ENCODE measurements around the gene ZSWIM4.

ZSWIM4 gene

GRCh38 chr19:13873834-13874515 lies 78.7 kb downstream of the ZSWIM4 start:
- no peaks in the 10 kb centered on the region for H3K9me3 ChIP-seq (ENCODE audit: control insufficient read depth in 1 of 2, low read length in 2 of 2)
- H3K27ac ChIP-seq (ENCODE audit: low read length) = no peak overlapping the region
- peaks cover 0 to 10% of the 10 kb centered on the region in 2 donors for H3K4me1 ChIP-seq (ENCODE audit: control insufficient read depth in 1 of 2, insufficient read depth in 2 of 2, low read length in 2 of 2)
- H3K4me3 ChIP-seq (ENCODE audit: low read depth in 1 of 2, low read length in 2 of 2) = no peak overlapping the region
- no peaks in the 10 kb centered on the region for H3K27me3 ChIP-seq (ENCODE audit: low read depth, low read length)
- H3K36me3 ChIP-seq (ENCODE audit: control insufficient read depth in 1 of 2, insufficient read depth in 2 of 2, low read length in 2 of 2) = no peaks in the 10 kb centered on the region

- no peak overlapping the region for H3K27ac ChIP-seq (ENCODE audit: low read length)
- no peaks in the 10 kb centered on the region for H3K27me3 ChIP-seq (ENCODE audit: low read depth, low read length)
- peaks cover 6 to 20% of the 10 kb centered on the region in 2 donors for H3K4me1 ChIP-seq (ENCODE audit: control insufficient read depth in 1 of 2, insufficient read depth in 2 of 2, low read length in 2 of 2)
- H3K4me3 ChIP-seq (ENCODE audit: low read depth in 1 of 2, low read length in 2 of 2) = no peak overlapping the region
- no peaks in the 10 kb centered on the region for H3K36me3 ChIP-seq (ENCODE audit: control insufficient read depth in 1 of 2, insufficient read depth in 2 of 2, low read length in 2 of 2)
- no peaks in the 10 kb centered on the region for H3K9me3 ChIP-seq (ENCODE audit: control insufficient read depth in 1 of 2, low read length in 2 of 2)
Observed at GRCh38 chr19:13875824-13876223, 80.6 kb downstream of the ZSWIM4 start.

- peaks cover 7 to 30% of the 10 kb centered on the region in 2 donors for H3K4me1 ChIP-seq (ENCODE audit: control insufficient read depth in 1 of 2, insufficient read depth in 2 of 2, low read length in 2 of 2)
- H3K9me3 ChIP-seq (ENCODE audit: control insufficient read depth in 1 of 2, low read length in 2 of 2) = no peaks in the 10 kb centered on the region
- H3K36me3 ChIP-seq (ENCODE audit: control insufficient read depth in 1 of 2, insufficient read depth in 2 of 2, low read length in 2 of 2) = no peaks in the 10 kb centered on the region
- H3K27me3 ChIP-seq (ENCODE audit: low read depth, low read length) = no peaks in the 10 kb centered on the region
- H3K27ac ChIP-seq (ENCODE audit: low read length) = no peak within 1 kb of the TSS
- H3K4me3 ChIP-seq (ENCODE audit: low read depth in 1 of 2, low read length in 2 of 2) = no peak within 1 kb of the TSS
Observed at GRCh38 chr19:13876834-13877233, 81.6 kb downstream of the ZSWIM4 start, which contains the start of gene NANOS3. Gene NANOS3 (plus strand): TSS chr19:13877134. CDS start chr19:13877249, 115 bp downstream.

- Histone ChIP-seq H3K36me3 (ENCODE audit: control insufficient read depth in 1 of 2, insufficient read depth in 2 of 2, low read length in 2 of 2) (no peaks in the 10 kb centered on the region), H3K4me1 (ENCODE audit: control insufficient read depth in 1 of 2, insufficient read depth in 2 of 2, low read length in 2 of 2) (peaks cover 7 to 33% of the 10 kb centered on the region in 2 donors), H3K27ac (ENCODE audit: low read length) (no peak overlapping the region), H3K27me3 (ENCODE audit: low read depth, low read length) (no peaks in the 10 kb centered on the region), H3K9me3 (ENCODE audit: control insufficient read depth in 1 of 2, low read length in 2 of 2) (no peaks in the 10 kb centered on the region), H3K4me3 (ENCODE audit: low read depth in 1 of 2, low read length in 2 of 2) (no peak overlapping the region)
Observed at GRCh38 chr19:13877303-13877702, 82.1 kb downstream of the ZSWIM4 start.

GRCh38 chr19:13880059-13881043 lies 85.1 kb downstream of the ZSWIM4 start:
- Histone ChIP-seq H3K27ac (ENCODE audit: low read length) (peak overlapping the region; percentile 65), H3K9me3 (ENCODE audit: control insufficient read depth in 1 of 2, low read length in 2 of 2) (no peaks in the 10 kb centered on the region), H3K27me3 (ENCODE audit: low read depth, low read length) (no peaks in the 10 kb centered on the region), H3K4me1 (ENCODE audit: control insufficient read depth in 1 of 2, insufficient read depth in 2 of 2, low read length in 2 of 2) (peaks cover 7 to 28% of the 10 kb centered on the region in 2 donors), H3K4me3 (ENCODE audit: low read depth in 1 of 2, low read length in 2 of 2) (peak overlapping the region; percentile 26 to 39), H3K36me3 (ENCODE audit: control insufficient read depth in 1 of 2, insufficient read depth in 2 of 2, low read length in 2 of 2) (no peaks in the 10 kb centered on the region)

GRCh38 chr19:13881251-13881691 lies 86.0 kb downstream of the ZSWIM4 start:
- Histone ChIP-seq H3K27me3 (ENCODE audit: low read depth, low read length) (no peaks in the 10 kb centered on the region), H3K4me3 (ENCODE audit: low read depth in 1 of 2, low read length in 2 of 2) (no peak overlapping the region), H3K4me1 (ENCODE audit: control insufficient read depth in 1 of 2, insufficient read depth in 2 of 2, low read length in 2 of 2) (peaks cover 7 to 28% of the 10 kb centered on the region in 2 donors), H3K9me3 (ENCODE audit: control insufficient read depth in 1 of 2, low read length in 2 of 2) (no peaks in the 10 kb centered on the region), H3K36me3 (ENCODE audit: control insufficient read depth in 1 of 2, insufficient read depth in 2 of 2, low read length in 2 of 2) (no peaks in the 10 kb centered on the region), H3K27ac (ENCODE audit: low read length) (no peak overlapping the region)

Measured in muscle layer of duodenum (tissue), 2 donors.